OCI-LY7 (cell line): ENCODE data around the gene SPARC. TPM values are rescaled to one million over a fixed set of nuclear protein-coding genes. Genes with fewer than 3 reads are reported as not detected.

ENCODE experiments used
- BruUV-seq: library from RNA; stranded (reverse); fragments of 400-500 nt; replicated peaks from 2 replicates; lab custom pipeline; 2021; lab: Mats Ljungman, UMichigan
- CTCF ChIA-PET: fragments of 300-600 bp; sonication (Branson Sonifier 250); formaldehyde crosslinking; loops from one replicate; lab custom pipeline; 2022; ENCODE audit warnings: antibody characterized with exemption; ENCODE audit not compliant: unreplicated experiment; lab: Charles Lee
- POLR2A ChIA-PET: fragments of 300-600 bp; sonication (Branson Sonifier 250); formaldehyde crosslinking; loops from one replicate; lab custom pipeline; 2022; ENCODE audit warnings: antibody characterized with exemption; lab: Charles Lee
- DNase-seq: peaks from one replicate; pipeline ENCODE4 v3.0.0-alpha.2; 2015; ENCODE audit warnings: low spot score
- H2AFZ ChIP-seq: fragments of 200-600 bp; sonication (generic), shearing (Covaris generic); 2 replicates; pipeline ENCODE4 v1.6.1; 2014; ENCODE audit warnings: mild to moderate bottlenecking, antibody characterized with exemption, low read length, moderate library complexity
- H3K27ac ChIP-seq: fragments of 200-600 bp; sonication (generic); 2 replicates; pipeline ENCODE4 v1.5.1; 2014; ENCODE audit warnings: mixed run types, low read depth, mild to moderate bottlenecking, moderate library complexity, low read length, inconsistent platforms; ENCODE audit not compliant: poor library complexity, severe bottlenecking
- H3K36me3 ChIP-seq: fragments of 200-600 bp; sonication (generic); 2 replicates; pipeline ENCODE4 v1.6.1; 2014; ENCODE audit warnings: mild to moderate bottlenecking, antibody characterized with exemption, low read length, moderate library complexity, mixed read lengths; ENCODE audit not compliant: insufficient read depth
- H3K4me1 ChIP-seq: fragments of 200-600 bp; sonication (generic); 2 replicates; pipeline ENCODE4 v1.5.1; 2014; ENCODE audit warnings: mild to moderate bottlenecking, low read length; ENCODE audit not compliant: insufficient read depth, poor library complexity, severe bottlenecking
- H3K4me2 ChIP-seq: fragments of 200-600 bp; sonication (generic); 2 replicates; pipeline ENCODE4 v1.6.1; 2014; ENCODE audit warnings: mild to moderate bottlenecking, low read length
- H3K4me3 ChIP-seq: fragments of 200-600 bp; sonication (generic); 2 replicates; pipeline ENCODE4 v1.5.1; 2014; ENCODE audit warnings: mild to moderate bottlenecking, low read depth, low read length; ENCODE audit not compliant: poor library complexity, severe bottlenecking
- H3K79me2 ChIP-seq: fragments of 200-600 bp; sonication (generic); 2 replicates; pipeline ENCODE4 v1.6.1; 2016; ENCODE audit warnings: low read depth, mild to moderate bottlenecking, low read length, moderate library complexity, mixed read lengths; ENCODE audit not compliant: insufficient read depth
- H3K9me2 ChIP-seq: fragments of 200-600 bp; sonication (generic); 2 replicates; pipeline ENCODE4 v1.6.1; 2016; ENCODE audit warnings: mild to moderate bottlenecking, low read length, mixed read lengths; ENCODE audit not compliant: insufficient read depth
- H3K9me3 ChIP-seq: fragments of 200-600 bp; sonication (generic); 2 replicates; pipeline ENCODE4 v1.6.1; 2014; ENCODE audit warnings: mild to moderate bottlenecking, mixed run types, low read length, mixed read lengths
- H4K20me1 ChIP-seq: fragments of 200-600 bp; sonication (generic); 2 replicates; pipeline ENCODE4 v1.6.1; 2014; ENCODE audit warnings: mild to moderate bottlenecking, antibody characterized with exemption, low read length, moderate library complexity, mixed read lengths; ENCODE audit not compliant: insufficient read depth
- EZH2phosphoT487 ChIP-seq: fragments of 200-600 bp; sonication (generic); IDR thresholded peaks from 2 replicates; pipeline ENCODE4 v1.6.1; 2018; ENCODE audit warnings: low read depth, borderline replicate concordance, mild to moderate bottlenecking, mixed run types, antibody characterized with exemption, low read length, moderate library complexity, mixed read lengths
- intact Hi-C: fragments of 100-400 bp; cut with micrococcal nuclease; formaldehyde crosslinking; loops from one replicate; pipeline ENCODE4 v1.10.0; 2022; ENCODE audit not compliant: unreplicated experiment
- total RNA-seq, 2 experiments: library from RNA; depleted of rRNA in 1 of 2; stranded (reverse); fragments of >200 nt in 1 of 2; shearing (Covaris generic) in 1 of 2; gene quantifications; 2 replicates each; pipeline ENCODE4 v1.2.3, GENCODE V29; 2014 to 2022
- TF ChIP-seq, protein P1 (sequence below): fragments of 200-600 bp; sonication (generic); conservative IDR thresholded peaks from 2 replicates; pipeline ENCODE4 v1.5.1; 2014; ENCODE audit warnings: mild to moderate bottlenecking, antibody characterized with exemption, low read length, moderate library complexity, mixed read lengths

The SPARC gene
- total RNA-seq, 2 experiments from 2014 or later: 0.89 TPM; not detected in 1

DNA sequence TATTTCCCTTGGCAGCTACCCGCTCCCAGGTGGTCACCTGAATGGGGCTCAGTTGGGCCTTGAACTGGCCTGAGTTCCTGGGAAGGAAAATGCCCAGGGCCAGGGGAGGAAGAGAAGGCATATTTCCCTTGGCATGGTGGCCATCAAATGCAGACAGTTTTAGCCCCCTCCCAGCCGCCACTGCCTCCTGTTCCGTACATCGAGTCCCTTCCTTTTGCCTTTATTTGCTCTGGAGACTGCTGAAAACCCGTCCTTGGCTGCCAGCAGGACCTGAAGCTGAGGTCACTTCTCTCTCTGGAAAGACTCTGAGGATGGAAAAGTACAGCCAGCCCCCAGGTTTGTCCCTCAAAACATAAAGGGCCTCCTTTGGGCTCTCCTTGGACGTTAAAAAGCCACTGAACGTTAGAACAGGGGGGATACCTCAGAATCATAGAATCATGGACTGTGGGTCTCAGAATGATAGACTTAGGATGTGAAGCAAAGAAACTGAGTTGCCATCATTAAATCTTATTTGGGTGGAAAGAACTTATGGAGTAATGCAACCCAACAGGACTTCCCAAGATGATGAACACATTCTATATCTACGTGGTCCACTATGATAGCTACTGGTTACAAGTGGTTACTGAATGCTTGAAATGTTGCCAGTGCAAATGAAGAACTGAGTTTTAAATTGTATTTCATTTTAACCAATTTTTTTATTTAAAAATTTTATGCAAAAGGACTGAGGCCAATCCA lies 7.1 kb downstream of the SPARC start:
- TF ChIP-seq EZH2phosphoT487: no peak
- TF ChIP-seq, protein P1, sequence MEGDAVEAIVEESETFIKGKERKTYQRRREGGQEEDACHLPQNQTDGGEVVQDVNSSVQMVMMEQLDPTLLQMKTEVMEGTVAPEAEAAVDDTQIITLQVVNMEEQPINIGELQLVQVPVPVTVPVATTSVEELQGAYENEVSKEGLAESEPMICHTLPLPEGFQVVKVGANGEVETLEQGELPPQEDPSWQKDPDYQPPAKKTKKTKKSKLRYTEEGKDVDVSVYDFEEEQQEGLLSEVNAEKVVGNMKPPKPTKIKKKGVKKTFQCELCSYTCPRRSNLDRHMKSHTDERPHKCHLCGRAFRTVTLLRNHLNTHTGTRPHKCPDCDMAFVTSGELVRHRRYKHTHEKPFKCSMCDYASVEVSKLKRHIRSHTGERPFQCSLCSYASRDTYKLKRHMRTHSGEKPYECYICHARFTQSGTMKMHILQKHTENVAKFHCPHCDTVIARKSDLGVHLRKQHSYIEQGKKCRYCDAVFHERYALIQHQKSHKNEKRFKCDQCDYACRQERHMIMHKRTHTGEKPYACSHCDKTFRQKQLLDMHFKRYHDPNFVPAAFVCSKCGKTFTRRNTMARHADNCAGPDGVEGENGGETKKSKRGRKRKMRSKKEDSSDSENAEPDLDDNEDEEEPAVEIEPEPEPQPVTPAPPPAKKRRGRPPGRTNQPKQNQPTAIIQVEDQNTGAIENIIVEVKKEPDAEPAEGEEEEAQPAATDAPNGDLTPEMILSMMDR: no peak
- intact Hi-C loops: no loop called here
- Histone ChIP-seq H3K9me2 (no peaks in the 10 kb centered on the region), H4K20me1 (no peaks in the 10 kb centered on the region; the same call in 1 of the 2 replicates), H3K36me3 (no peaks in the 10 kb centered on the region), H3K79me2 (no peaks in the 10 kb centered on the region), H3K27ac (no peak overlapping the region), H3K9me3 (no peaks in the 10 kb centered on the region), H2AFZ (no peak overlapping the region), H3K4me2 (no peak overlapping the region), H3K4me1 (no peaks in the 10 kb centered on the region), H3K4me3 (no peak overlapping the region)
- ChIA-PET POLR2A (interaction anchor here (0.6 to 1.1 kb wide), 4 partner anchors 16 to 558 kb away, joined by 3 to 6 read pairs (median 4); no protein-coding TSS in a partner anchor), CTCF (no interaction called here)
- DNase-seq: no peak
- BruUV-seq: no TSS peak

DNA sequence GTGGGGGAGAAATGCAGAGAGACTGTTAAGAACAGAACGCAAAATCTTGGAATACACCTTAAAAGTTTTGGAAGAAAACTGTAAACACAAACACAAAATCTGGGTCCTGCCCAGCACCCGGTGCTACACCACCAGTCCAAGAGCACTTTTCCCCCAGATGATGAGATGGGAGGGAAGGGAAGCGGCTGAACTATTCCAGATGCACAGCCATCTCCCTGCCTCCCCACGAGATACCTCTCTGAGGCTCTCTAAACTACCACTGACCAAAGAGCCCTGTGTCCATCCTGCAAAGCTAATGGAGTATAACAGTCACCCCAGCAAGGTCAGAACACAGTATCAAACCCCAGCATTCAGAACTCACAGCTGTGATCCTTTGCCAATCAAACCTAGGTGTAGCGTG lies 8.0 kb downstream of the SPARC start:
- H3K27ac ChIP-seq: no peak overlapping the region
- no peaks in the 10 kb centered on the region for H3K36me3 ChIP-seq
- TF ChIP-seq, protein P1: no peak
- no peak for TF ChIP-seq EZH2phosphoT487
- CTCF ChIA-PET: no interaction called here
- no peaks in the 10 kb centered on the region for H3K79me2 ChIP-seq
- H4K20me1 ChIP-seq: no peaks in the 10 kb centered on the region; the same call in 1 of the 2 replicates
- no TSS peak for BruUV-seq
- no peaks in the 10 kb centered on the region for H3K9me2 ChIP-seq
- intact Hi-C loops: no loop called here
- POLR2A ChIA-PET: no interaction called here
- H3K4me3 ChIP-seq: no peak overlapping the region
- no peak for DNase-seq
- no peak overlapping the region for H2AFZ ChIP-seq
- no peak overlapping the region for H3K4me2 ChIP-seq
- H3K9me3 ChIP-seq: no peaks in the 10 kb centered on the region
- H3K4me1 ChIP-seq: no peaks in the 10 kb centered on the region
